Right lobe of liver (tissue), 6 donors: Measurements from ENCODE around the gene KCNJ12. TPM values are rescaled to one million over a fixed set of nuclear protein-coding genes. Genes with fewer than 3 reads are reported as not detected.
A peak's percentile ranks its signal among the peaks of the same experiment; 100 is the strongest.
"Not testable (repeated sequence)": the region's sequence is repeated elsewhere in the genome, so short reads cannot be mapped to it uniquely, and the experiment has no call there.

Experiments
- ATAC-seq, 4 donors: fragments of 200-7000 bp; cut with Tn5 transposase; one replicate each; pipeline ENCODE4 v1.9.1; 2020; ENCODE audit warnings: mild to moderate bottlenecking in 4 of 4, moderate library complexity in 4 of 4
- DNase-seq, 3 donors: peaks; one replicate each; pipeline ENCODE4 v3.0.0-alpha.2; 2020
- H3K27ac ChIP-seq, 3 donors: fragments of 200-600 bp; one replicate each; pipeline ENCODE4 v1.8.0; 2022
- H3K27me3 ChIP-seq, 2 donors: fragments of 200-600 bp; one replicate each; pipeline ENCODE4 v1.8.0; 2022
- H3K36me3 ChIP-seq, 4 donors: fragments of 200-600 bp; sonication (generic) in 1 of 4; one replicate each; pipeline versions ENCODE4 v1.5.1 to v1.8.0; 2017 to 2022; ENCODE audit warnings: control low read depth in 1 of 4
- H3K4me1 ChIP-seq, 4 donors: fragments of 200-600 bp; sonication (generic) in 1 of 4; one replicate each; pipeline versions ENCODE4 v1.5.1 to v1.8.0; 2017 to 2022; ENCODE audit warnings: control low read depth in 1 of 4
- H3K4me3 ChIP-seq, 3 donors: fragments of 200-600 bp; one replicate each; pipeline ENCODE4 v1.8.0; 2022
- H3K9me3 ChIP-seq, 4 donors: fragments of 200-600 bp; sonication (generic) in 1 of 4; one replicate each; pipeline versions ENCODE4 v1.5.1 to v1.8.0; 2017 to 2022; ENCODE audit warnings: control low read depth in 1 of 4
- CTCF ChIP-seq, 4 donors: fragments of 200-600 bp in 3 of 4; fragments of 450-650 bp in 1 of 4; IDR thresholded peaks; one replicate each; pipeline versions ENCODE4 v1.5.1 to v1.8.0; 2016 to 2022; ENCODE audit warnings: antibody characterized with exemption in 4 of 4, mild to moderate bottlenecking in 2 of 4
- POLR2A ChIP-seq: fragments of 450-650 bp; IDR thresholded peaks from one replicate; pipeline ENCODE4 v1.6.1; 2017; ENCODE audit warnings: antibody characterized with exemption, mild to moderate bottlenecking
- WGBS: methylation state at CpG from one replicate; pipeline ENCODE4 v1.1.6; 2018; ENCODE audit warnings: low coverage, low lambda C conversion rate; ENCODE audit not compliant: insufficient coverage; ENCODE audit errors: missing lambda C conversion rate; 5-methylcytosine and 5-hydroxymethylcytosine counted together
- intact Hi-C, 2 donors: fragments of 100-400 bp; cut with DNase I; formaldehyde crosslinking; loops; one replicate each; pipeline versions ENCODE4 v1.11.2 to v1.14.1; 2022
- long read RNA-seq: library from polyadenylated mRNA; unstranded; transcript quantifications from one replicate; pipeline ENCODE4 v2.0.0, GENCODE V29; 2019
- total RNA-seq, 6 experiments: library from RNA; depleted of rRNA in 2 of 6; stranded (reverse); fragments of >200 nt in 2 of 6; fragmentation: NEBNext Ultra II Directional in 3 of 6; extraction: Animal tissue kit (Norgen Biotek cat#: 25700) in 3 of 6; gene quantifications; one replicate each; pipeline versions ENCODE4 v1.1.0 to v1.2.4, GENCODE V29; 2016 to 2023
- donor health status: DM: no; HTN: yes; CAD: no.
- donor health status: DM: no; HTN: no; CAD: no.
- donor health status: DM: no; HTN: no; CAD: no.
- donor health status: DM: no; HTN: yes; CAD: no.
- donor health status: DM: no; HTN: yes; CAD: no.

The KCNJ12 gene
- 1 to 10 TPM in 1 of 6 experiments, under 1 TPM in 5; 0.07 to 2.2 (median 0.23) TPM for total RNA-seq
- long read RNA-seq = 0 reads

DNA sequence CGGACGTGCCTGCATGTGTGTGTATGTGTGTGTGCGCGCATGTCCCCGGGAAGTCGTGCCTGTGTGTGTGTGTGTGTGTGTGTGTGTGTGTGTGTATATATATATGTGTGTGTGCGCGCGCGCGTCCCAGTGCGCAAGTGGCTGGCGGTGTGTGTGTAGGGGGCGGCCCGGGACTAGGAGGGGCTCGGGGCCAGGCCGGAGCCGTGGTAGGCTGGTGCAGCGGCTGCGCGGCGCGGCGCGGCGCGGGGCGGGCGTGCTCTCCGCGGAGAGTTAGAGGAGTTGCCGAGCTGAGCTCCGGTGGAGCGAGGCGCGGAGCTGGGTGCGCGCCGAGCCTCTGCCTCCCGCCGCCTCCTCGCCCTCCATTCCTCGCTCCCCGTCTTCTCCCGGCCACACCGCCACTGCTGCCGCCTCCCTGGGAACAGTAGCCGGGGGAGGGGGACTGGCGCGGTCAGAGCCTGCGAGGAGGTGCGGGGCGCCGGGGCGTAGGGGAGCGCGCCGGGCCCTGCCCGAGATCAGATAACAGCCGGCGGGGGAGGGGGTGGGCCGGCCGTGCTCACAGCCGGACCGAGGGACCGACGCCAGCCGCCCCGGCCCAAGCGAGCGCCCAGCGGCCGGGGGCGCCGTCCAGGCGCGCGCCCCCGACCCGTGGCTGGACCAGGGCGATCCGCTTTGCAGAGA lies at the start of gene KCNJ12:
TSS of gene KCNJ12 (plus strand) at position 277 of the 678 bp plus-strand sequence. CDS start 38,986 bp downstream, outside the sequence.
- H3K36me3 ChIP-seq = no peaks in the 10 kb centered on the region
- peaks cover 0 to 10% of the 10 kb centered on the region in 2 donors for H3K27me3 ChIP-seq
- intact Hi-C loops = no loop called here
- no peak for DNase-seq
- no peak within 1 kb of the TSS for H3K27ac ChIP-seq
- no peak for TF ChIP-seq CTCF (IDR thresholded peaks at IDR 0.05)
- TF ChIP-seq POLR2A = no peak
- H3K4me3 ChIP-seq = peak within 1 kb of the TSS; percentile 14 to 29 (median 14)
- peaks cover 0 to 11% (median 0%) of the 10 kb centered on the region in 4 donors for H3K4me1 ChIP-seq
- H3K9me3 ChIP-seq = no peaks in the 10 kb centered on the region
- 0% methylated on average over 1 of the region's 82 CpGs for WGBS
- ATAC-seq = no peak

DNA sequence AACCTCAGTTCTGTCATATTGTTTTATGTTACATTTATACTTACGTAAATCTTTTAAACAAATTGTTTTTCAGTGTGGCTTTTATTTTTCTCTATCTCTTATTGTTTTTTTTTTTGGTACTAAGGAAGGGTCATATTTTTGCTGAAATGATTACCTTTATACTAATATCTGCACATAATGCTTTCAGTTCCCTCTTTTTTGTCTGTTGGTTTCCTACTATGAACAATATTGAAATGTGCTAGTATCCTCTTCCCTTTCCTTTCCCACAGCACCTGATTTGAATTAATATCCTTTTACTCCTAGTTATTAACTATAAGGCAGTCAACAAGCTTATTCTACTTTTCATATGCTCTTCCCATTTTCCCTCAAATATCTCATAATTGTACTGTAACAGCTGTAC lies 48.2 kb upstream of the KCNJ12 start:
- H3K9me3 ChIP-seq, H3K27ac ChIP-seq, H3K27me3 ChIP-seq, H3K4me3 ChIP-seq, H3K4me1 ChIP-seq, intact Hi-C loops, ATAC-seq, DNase-seq, H3K36me3 ChIP-seq: not testable (repeated sequence)
- WGBS = 45% methylated on average over 1 of the region's 1 CpG

DNA sequence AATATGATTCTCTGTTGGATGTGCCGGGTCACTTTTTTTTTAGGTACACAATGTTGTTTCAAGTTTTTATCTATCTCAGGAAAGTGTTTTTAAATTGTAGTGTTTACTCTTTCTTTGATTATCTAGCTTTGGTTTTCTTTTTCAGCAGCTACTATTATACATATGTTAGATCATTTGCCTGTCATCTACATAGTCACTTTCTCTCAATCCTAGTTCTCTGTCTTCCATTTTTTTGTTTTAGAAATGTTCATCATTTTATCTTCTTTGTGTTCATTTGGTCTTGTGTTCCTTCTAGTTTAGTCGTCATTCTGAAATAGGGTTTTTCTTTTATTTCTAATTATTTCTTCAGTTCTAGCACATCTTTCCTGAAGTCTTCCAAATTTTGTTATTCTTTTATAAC lies 47.4 kb upstream of the KCNJ12 start:
- H3K36me3 ChIP-seq, ATAC-seq, H3K27ac ChIP-seq, intact Hi-C loops, DNase-seq, H3K9me3 ChIP-seq, H3K4me1 ChIP-seq, H3K27me3 ChIP-seq, H3K4me3 ChIP-seq: not testable (repeated sequence)
- 61% methylated on average over 2 of the region's 2 CpGs for WGBS

DNA sequence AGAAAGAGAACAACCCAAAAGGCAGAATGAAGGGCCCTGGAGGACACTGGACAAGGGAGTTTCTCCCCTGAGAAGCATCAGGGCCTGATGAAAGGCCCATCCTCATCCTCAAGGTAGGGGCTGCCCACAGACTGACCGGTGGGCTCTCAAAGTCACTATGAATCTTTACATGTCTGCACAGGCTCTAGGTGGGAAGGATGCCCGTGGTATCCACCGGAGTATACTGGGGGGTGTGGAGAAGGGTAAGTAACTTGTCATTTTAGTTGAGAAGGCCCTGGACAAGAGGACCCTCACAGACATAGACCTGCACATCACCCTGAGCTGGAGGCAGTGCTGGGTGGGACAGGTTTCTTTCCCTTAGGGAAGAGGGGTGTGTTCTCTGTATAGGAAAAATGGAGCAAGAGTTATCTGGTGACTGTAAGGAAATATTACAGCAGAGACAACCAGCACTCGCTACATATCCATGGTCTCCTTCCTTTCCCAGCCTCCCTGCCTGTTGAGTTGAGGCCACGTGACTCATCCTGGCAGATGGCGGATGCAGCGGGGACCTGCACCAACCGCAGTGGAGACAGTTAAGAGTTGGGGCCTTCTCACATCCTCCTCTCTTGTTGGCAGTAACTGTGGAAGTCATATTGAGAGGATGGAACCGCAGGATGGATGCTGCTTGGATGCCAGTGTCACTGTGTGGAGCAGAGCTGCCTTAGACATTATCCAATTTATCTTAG lies 45.6 kb upstream of the KCNJ12 start:
- Histone ChIP-seq H3K27me3 (no peaks in the 10 kb centered on the region), H3K27ac (no peak overlapping the region), H3K9me3 (no peaks in the 10 kb centered on the region), H3K36me3 (no peaks in the 10 kb centered on the region), H3K4me3 (no peak overlapping the region), H3K4me1 (no peaks in the 10 kb centered on the region)
- DNase-seq = no peak
- WGBS = 62% methylated on average over 9 of the region's 9 CpGs
- intact Hi-C loops = no loop called here
- TF ChIP-seq POLR2A (no peak), CTCF (IDR thresholded peaks at IDR 0.05) (no peak)
- ATAC-seq = peak in 1 of 4 donors; percentile 20

GRCh38 chr17:21336541-21337294 lies 39.4 kb upstream of the KCNJ12 start:
- H3K27me3 ChIP-seq, H3K36me3 ChIP-seq, H3K4me3 ChIP-seq, H3K4me1 ChIP-seq, DNase-seq, intact Hi-C loops, H3K27ac ChIP-seq, H3K9me3 ChIP-seq: not testable (repeated sequence)
- WGBS = 54% methylated on average over 4 of the region's 4 CpGs
- ATAC-seq = peak in 1 of 4 donors; percentile 34

DNA sequence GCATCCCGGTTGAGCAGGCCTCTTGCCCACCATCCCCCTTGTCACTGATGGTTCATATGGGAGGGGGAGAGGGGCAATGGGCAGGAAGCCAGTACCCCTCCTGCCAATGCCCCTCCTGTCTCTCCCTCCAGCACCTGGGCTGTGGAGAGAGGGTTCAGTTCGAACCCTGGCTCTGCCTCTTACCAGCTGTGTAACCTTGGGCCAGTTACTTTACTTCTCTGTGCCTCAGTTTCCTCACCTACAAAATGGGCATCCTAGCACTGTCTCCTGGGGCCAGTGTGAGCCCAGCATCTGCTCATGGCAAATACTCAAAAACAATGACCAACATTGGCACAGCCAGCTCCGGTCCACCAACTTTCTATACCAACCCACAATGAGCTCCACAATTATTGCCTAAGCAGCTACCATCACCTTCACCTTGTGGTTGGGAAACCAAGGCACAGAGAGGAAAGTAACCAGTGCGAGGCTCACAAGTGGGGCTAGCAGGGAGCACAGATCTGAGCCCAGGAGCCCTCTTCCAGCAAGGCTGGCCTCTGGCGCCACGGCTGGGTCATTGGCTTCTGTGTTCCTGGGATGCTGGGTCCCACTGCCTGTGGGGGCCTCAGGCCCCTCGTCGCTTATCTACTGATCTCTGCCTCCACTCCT lies 38.1 kb upstream of the KCNJ12 start:
- H3K27me3 ChIP-seq, intact Hi-C loops, H3K4me3 ChIP-seq, H3K27ac ChIP-seq, H3K4me1 ChIP-seq, H3K36me3 ChIP-seq, ATAC-seq, H3K9me3 ChIP-seq, DNase-seq: not testable (repeated sequence)
- 51% methylated on average over 4 of the region's 8 CpGs for WGBS
